Peyer's patch (tissue), 4 donors: Measurements from ENCODE around the gene DERL2.

Experiments used
- CTCF ChIP-seq, 6 experiments: fragments of 450-650 bp in 4 of 6; fragments of 200-600 bp in 2 of 6; sonication (generic) in 1 of 6; IDR thresholded peaks; one replicate each; pipeline ENCODE4 v1.5.1; 2017 to 2019; ENCODE audit warnings: antibody characterized with exemption in 6 of 6, mild to moderate bottlenecking in 3 of 6, moderate library complexity in 1 of 6
- POLR2A ChIP-seq, 2 donors: fragments of 450-650 bp; IDR thresholded peaks; one replicate each; pipeline ENCODE4 v1.5.1; 2017; ENCODE audit warnings: antibody characterized with exemption in 2 of 2, mild to moderate bottlenecking in 2 of 2, moderate library complexity in 2 of 2

- TF ChIP-seq CTCF (IDR thresholded peaks at IDR 0.05) (no peak), POLR2A (IDR thresholded peaks at IDR 0.05) (no peak)
Observed at GRCh38 chr17:5502552-5502951, 16.6 kb upstream of the DERL2 start.
